ENCODE measurements around the gene LCP1.

GRCh38 chr13:46137627-46138317, 44.2 kb downstream of the LCP1 start:
- no peak for TF ChIP-seq EZH2 (IDR thresholded peaks at IDR 0.05; ENCODE audit: insufficient read depth, poor library complexity, severe bottlenecking)
- no peak for TF ChIP-seq EZH2phosphoT487 (IDR thresholded peaks at IDR 0.05; ENCODE audit: insufficient read depth, low read depth)

All from GM23248 (cell line).